Sigmoid colon (tissue), 4 donors: ENCODE measurements around the gene AP5S1.

Experiments
- EP300 ChIP-seq, 4 donors: sonication (generic); formaldehyde crosslinking; IDR thresholded peaks; one replicate each; pipeline ENCODE4 v1.6.1; 2017; ENCODE audit warnings: antibody characterized with exemption in 4 of 4
- TF ChIP-seq, protein P1 (sequence below), 4 experiments: fragments of 450-650 bp in 3 of 4; fragments of 200-600 bp in 1 of 4; IDR thresholded peaks; one replicate each; pipeline ENCODE4 v1.5.1; 2016 to 2019; ENCODE audit warnings: antibody characterized with exemption in 4 of 4, mild to moderate bottlenecking in 3 of 4, moderate library complexity in 2 of 4

DNA sequence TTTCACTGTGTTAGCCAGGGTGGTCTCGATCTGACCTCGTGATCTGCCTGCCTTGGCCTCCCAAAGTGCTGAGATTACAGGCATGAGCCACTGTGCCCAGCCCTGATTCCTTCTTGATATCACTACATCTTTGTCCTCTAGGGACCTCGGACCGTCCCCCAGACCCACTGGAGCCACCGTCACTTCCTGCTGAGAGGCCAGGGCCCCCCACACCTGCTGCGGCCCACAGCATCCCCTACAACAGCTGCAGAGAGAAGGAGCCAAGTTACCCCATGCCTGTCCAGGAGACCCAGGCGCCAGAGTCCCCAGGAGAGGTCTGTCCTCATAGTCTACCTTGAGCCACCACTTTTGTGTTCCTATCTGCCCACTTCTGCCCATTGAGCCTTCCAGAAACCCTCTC, 40.8 kb downstream of the AP5S1 start:
- TF ChIP-seq, protein P1, sequence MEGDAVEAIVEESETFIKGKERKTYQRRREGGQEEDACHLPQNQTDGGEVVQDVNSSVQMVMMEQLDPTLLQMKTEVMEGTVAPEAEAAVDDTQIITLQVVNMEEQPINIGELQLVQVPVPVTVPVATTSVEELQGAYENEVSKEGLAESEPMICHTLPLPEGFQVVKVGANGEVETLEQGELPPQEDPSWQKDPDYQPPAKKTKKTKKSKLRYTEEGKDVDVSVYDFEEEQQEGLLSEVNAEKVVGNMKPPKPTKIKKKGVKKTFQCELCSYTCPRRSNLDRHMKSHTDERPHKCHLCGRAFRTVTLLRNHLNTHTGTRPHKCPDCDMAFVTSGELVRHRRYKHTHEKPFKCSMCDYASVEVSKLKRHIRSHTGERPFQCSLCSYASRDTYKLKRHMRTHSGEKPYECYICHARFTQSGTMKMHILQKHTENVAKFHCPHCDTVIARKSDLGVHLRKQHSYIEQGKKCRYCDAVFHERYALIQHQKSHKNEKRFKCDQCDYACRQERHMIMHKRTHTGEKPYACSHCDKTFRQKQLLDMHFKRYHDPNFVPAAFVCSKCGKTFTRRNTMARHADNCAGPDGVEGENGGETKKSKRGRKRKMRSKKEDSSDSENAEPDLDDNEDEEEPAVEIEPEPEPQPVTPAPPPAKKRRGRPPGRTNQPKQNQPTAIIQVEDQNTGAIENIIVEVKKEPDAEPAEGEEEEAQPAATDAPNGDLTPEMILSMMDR (IDR thresholded peaks at IDR 0.05): no peak
- no peak for TF ChIP-seq EP300 (IDR thresholded peaks at IDR 0.05)
